ENCODE results near the gene TMEM97. TPM values are rescaled to one million over a fixed set of nuclear protein-coding genes. Genes with fewer than 3 reads are reported as not detected.

Gene TMEM97
- total RNA-seq, 2 experiments from 2014 or later = 31.2 to 32.0 TPM

- ATAC-seq (peak; percentile 5), DNase-seq (no peak)
- peak overlapping the region; percentile 93 for H3K4me3 Mint-ChIP-seq
These were observed 838 bp upstream of the TMEM97 start for GRCh38 chr17:28317966-28318758.

GRCh38 chr17:28319598-28319935 lies 567 bp downstream of the TMEM97 start:
- DNase-seq (no peak), ATAC-seq (no peak)
- Mint-ChIP-seq H3K4me1 (ENCODE audit: low read depth) (peaks cover 43% of the 10 kb centered on the region), H3K9me3 (ENCODE audit: insufficient read depth) (no peaks in the 10 kb centered on the region), H3K27me3 (ENCODE audit: low read depth) (no peaks in the 10 kb centered on the region), H3K27ac (peak overlapping the region; percentile 87), H3K36me3 (ENCODE audit: low read depth) (peaks cover 6% of the 10 kb centered on the region), H3K4me3 (peak overlapping the region; percentile 93)
- ChIA-PET POLR2A (interaction anchor here (0.8 to 2.6 kb wide), 2 partner anchors 16 to 427 kb away, joined by 3 to 16 read pairs; partner anchors contain the start of genes IFT20, LYRM9 and TNFAIP1), CTCF (interaction anchor here (0.7 to 1.7 kb wide), 7 partner anchors 9 to 426 kb away, joined by 3 to 8 read pairs (median 3); partner anchors contain the start of genes IFT20, LYRM9 and TNFAIP1)

More at GRCh38 chr17:28317966-28318758, 838 bp upstream of the TMEM97 start:
- Mint-ChIP-seq H3K27ac (peak overlapping the region; percentile 87), H3K9me3 (ENCODE audit: insufficient read depth) (no peaks in the 10 kb centered on the region), H3K36me3 (ENCODE audit: low read depth) (peaks cover 6% of the 10 kb centered on the region), H3K4me1 (ENCODE audit: low read depth) (peaks cover 43% of the 10 kb centered on the region), H3K27me3 (ENCODE audit: low read depth) (peaks cover 5% of the 10 kb centered on the region)
- POLR2A ChIA-PET = interaction anchor here (0.5 to 2.6 kb wide), 4 partner anchors 11 to 42 kb away, joined by 3 to 16 read pairs (median 4); partner anchors contain the start of genes IFT20 and TNFAIP1
- CTCF ChIA-PET = interaction anchor here (1.0 to 1.4 kb wide), 2 partner anchors 9 to 16 kb away, joined by 3 to 10 read pairs; partner anchors contain the start of genes IFT20 and TNFAIP1

- Mint-ChIP-seq H3K9me3 (ENCODE audit: insufficient read depth) (no peaks in the 10 kb centered on the region), H3K4me3 (peak overlapping the region; percentile 93), H3K4me1 (ENCODE audit: low read depth) (peaks cover 43% of the 10 kb centered on the region), H3K36me3 (ENCODE audit: low read depth) (peaks cover 6% of the 10 kb centered on the region), H3K27me3 (ENCODE audit: low read depth) (no peaks in the 10 kb centered on the region), H3K27ac (peak overlapping the region; percentile 87)
- ChIA-PET POLR2A (interaction anchor here (0.8 to 2.6 kb wide), 3 partner anchors 15 to 428 kb away, joined by 3 to 16 read pairs (median 3); partner anchors contain the start of genes IFT20, LYRM9, POLDIP2 and TNFAIP1), CTCF (interaction anchor here (0.7 to 1.7 kb wide), 5 partner anchors 8 to 427 kb away, joined by 3 to 8 read pairs (median 3); partner anchors contain the start of genes IFT20, LYRM9 and TNFAIP1)
- no peak for DNase-seq
- no peak for ATAC-seq
These were observed 1.4 kb downstream of the TMEM97 start for GRCh38 chr17:28320215-28321061.

GRCh38 chr17:28324267-28324745 lies 5.3 kb downstream of the TMEM97 start:
- ATAC-seq (no peak), DNase-seq (no peak)
- Mint-ChIP-seq H3K27ac (no peak overlapping the region), H3K4me1 (ENCODE audit: low read depth) (peaks cover 26% of the 10 kb centered on the region), H3K9me3 (ENCODE audit: insufficient read depth) (no peaks in the 10 kb centered on the region), H3K27me3 (ENCODE audit: low read depth) (no peaks in the 10 kb centered on the region), H3K36me3 (ENCODE audit: low read depth) (peaks cover 27% of the 10 kb centered on the region), H3K4me3 (no peak overlapping the region)
- POLR2A ChIA-PET = no interaction called here
- CTCF ChIA-PET = no interaction called here

- POLR2A ChIA-PET = no interaction called here
- no peak for DNase-seq
These were observed 5.8 kb downstream of the TMEM97 start for GRCh38 chr17:28324781-28325180.

GRCh38 chr17:28325211-28325610 lies 6.2 kb downstream of the TMEM97 start:
- DNase-seq (no peak), ATAC-seq (no peak)
- H3K27ac Mint-ChIP-seq = no peak overlapping the region
- H3K9me3 Mint-ChIP-seq (ENCODE audit: insufficient read depth) = no peaks in the 10 kb centered on the region
- no peaks in the 10 kb centered on the region for H3K27me3 Mint-ChIP-seq (ENCODE audit: low read depth)
- peaks cover 25% of the 10 kb centered on the region for H3K36me3 Mint-ChIP-seq (ENCODE audit: low read depth)
- ChIA-PET POLR2A (interaction anchor here (1.1 kb wide), 1 partner anchor 10 kb away, joined by 4 read pairs; the partner anchor contains the start of genes IFT20 and TNFAIP1), CTCF (interaction anchor here (1.1 kb wide), 1 partner anchor 10 kb away, joined by 3 read pairs; the partner anchor contains the start of genes IFT20 and TNFAIP1)
- H3K4me3 Mint-ChIP-seq = no peak overlapping the region
- peaks cover 21% of the 10 kb centered on the region for H3K4me1 Mint-ChIP-seq (ENCODE audit: low read depth)

More at GRCh38 chr17:28324781-28325180, 5.8 kb downstream of the TMEM97 start:
- ATAC-seq = no peak
- Mint-ChIP-seq H3K36me3 (ENCODE audit: low read depth) (peaks cover 27% of the 10 kb centered on the region), H3K27ac (no peak overlapping the region), H3K4me3 (no peak overlapping the region), H3K9me3 (ENCODE audit: insufficient read depth) (no peaks in the 10 kb centered on the region), H3K4me1 (ENCODE audit: low read depth) (peaks cover 25% of the 10 kb centered on the region), H3K27me3 (ENCODE audit: low read depth) (no peaks in the 10 kb centered on the region)
- CTCF ChIA-PET = no interaction called here

- H3K9me3 Mint-ChIP-seq (ENCODE audit: insufficient read depth) = no peaks in the 10 kb centered on the region
- POLR2A ChIA-PET = interaction anchor here (0.7 to 1.1 kb wide), 2 partner anchors 9 to 10 kb away, joined by 4 to 5 read pairs; partner anchors contain the start of genes IFT20 and TNFAIP1
- ATAC-seq = no peak
- H3K4me1 Mint-ChIP-seq (ENCODE audit: low read depth) = peaks cover 13% of the 10 kb centered on the region
- H3K36me3 Mint-ChIP-seq (ENCODE audit: low read depth) = peaks cover 23% of the 10 kb centered on the region
- no peaks in the 10 kb centered on the region for H3K27me3 Mint-ChIP-seq (ENCODE audit: low read depth)
- no peak overlapping the region for H3K4me3 Mint-ChIP-seq
- CTCF ChIA-PET = interaction anchor here (1.1 kb wide), 1 partner anchor 9 kb away, joined by 3 read pairs; the partner anchor contains the start of genes IFT20 and TNFAIP1
- no peak overlapping the region for H3K27ac Mint-ChIP-seq
- no peak for DNase-seq
These were observed 7.1 kb downstream of the TMEM97 start for GRCh38 chr17:28326114-28326513.

- no peaks in the 10 kb centered on the region for H3K9me3 Mint-ChIP-seq (ENCODE audit: insufficient read depth)
- DNase-seq = no peak
- peaks cover 5% of the 10 kb centered on the region for H3K4me1 Mint-ChIP-seq (ENCODE audit: low read depth)
- H3K4me3 Mint-ChIP-seq = no peak overlapping the region
- H3K27ac Mint-ChIP-seq = no peak overlapping the region
- CTCF ChIA-PET = no interaction called here
- no peak for ATAC-seq
- H3K36me3 Mint-ChIP-seq (ENCODE audit: low read depth) = peaks cover 21% of the 10 kb centered on the region
- no peaks in the 10 kb centered on the region for H3K27me3 Mint-ChIP-seq (ENCODE audit: low read depth)
- POLR2A ChIA-PET = interaction anchor here (0.7 kb wide), 1 partner anchor 9 kb away, joined by 5 read pairs; no protein-coding TSS in a partner anchor
These were observed 8.1 kb downstream of the TMEM97 start for GRCh38 chr17:28327031-28327607.

GRCh38 chr17:28327709-28328108 lies 8.7 kb downstream of the TMEM97 start:
- no peak for DNase-seq
- H3K36me3 Mint-ChIP-seq (ENCODE audit: low read depth) = peaks cover 21% of the 10 kb centered on the region
- H3K27ac Mint-ChIP-seq = no peak overlapping the region
- no peaks in the 10 kb centered on the region for H3K9me3 Mint-ChIP-seq (ENCODE audit: insufficient read depth)
- POLR2A ChIA-PET = no interaction called here
- CTCF ChIA-PET = no interaction called here
- no peak overlapping the region for H3K4me3 Mint-ChIP-seq
- H3K27me3 Mint-ChIP-seq (ENCODE audit: low read depth) = no peaks in the 10 kb centered on the region
- H3K4me1 Mint-ChIP-seq (ENCODE audit: low read depth) = peaks cover under 1% of the 10 kb centered on the region
- no peak for ATAC-seq

- Mint-ChIP-seq H3K4me3 (no peak overlapping the region), H3K4me1 (ENCODE audit: low read depth) (no peaks in the 10 kb centered on the region), H3K36me3 (ENCODE audit: low read depth) (peaks cover 21% of the 10 kb centered on the region), H3K27ac (no peak overlapping the region), H3K27me3 (ENCODE audit: low read depth) (no peaks in the 10 kb centered on the region), H3K9me3 (ENCODE audit: insufficient read depth) (no peaks in the 10 kb centered on the region)
- ChIA-PET POLR2A (interaction anchor here (0.6 to 1.1 kb wide), 2 partner anchors 29 to 277 kb away, joined by 3 to 4 read pairs; partner anchors contain the start of gene POLDIP2), CTCF (interaction anchor here (1.0 kb wide), 1 partner anchor 9 kb away, joined by 3 read pairs; no protein-coding TSS in a partner anchor)
- DNase-seq = no peak
- ATAC-seq = no peak
These were observed 9.3 kb downstream of the TMEM97 start for GRCh38 chr17:28328325-28328724.

- peaks cover 21% of the 10 kb centered on the region for H3K36me3 Mint-ChIP-seq (ENCODE audit: low read depth)
- DNase-seq (no peak), ATAC-seq (no peak)
- no peaks in the 10 kb centered on the region for H3K9me3 Mint-ChIP-seq (ENCODE audit: insufficient read depth)
- POLR2A ChIA-PET = interaction anchor here (1.1 to 1.2 kb wide), 2 partner anchors 13 to 27 kb away, joined by 4 read pairs; partner anchors contain the start of gene POLDIP2
- CTCF ChIA-PET = no interaction called here
- H3K4me3 Mint-ChIP-seq = no peak overlapping the region
- no peaks in the 10 kb centered on the region for H3K27me3 Mint-ChIP-seq (ENCODE audit: low read depth)
- peaks cover 14% of the 10 kb centered on the region for H3K4me1 Mint-ChIP-seq (ENCODE audit: low read depth)
- H3K27ac Mint-ChIP-seq = no peak overlapping the region
These were observed 11.7 kb downstream of the TMEM97 start for GRCh38 chr17:28330671-28331070.

Data from activated CD8-positive, alpha-beta T cell treated with anti-CD3 and anti-CD28 coated beads, Interleukin-2, amount 10 ng/mL, durations not matched to agents 7 days and 5 days (primary cell).